ENCODE results near the gene STXBP1.

GRCh38 chr9:127612939-127613582 is 984 bp downstream of the STXBP1 start:
- TF ChIP-seq, protein P1, sequence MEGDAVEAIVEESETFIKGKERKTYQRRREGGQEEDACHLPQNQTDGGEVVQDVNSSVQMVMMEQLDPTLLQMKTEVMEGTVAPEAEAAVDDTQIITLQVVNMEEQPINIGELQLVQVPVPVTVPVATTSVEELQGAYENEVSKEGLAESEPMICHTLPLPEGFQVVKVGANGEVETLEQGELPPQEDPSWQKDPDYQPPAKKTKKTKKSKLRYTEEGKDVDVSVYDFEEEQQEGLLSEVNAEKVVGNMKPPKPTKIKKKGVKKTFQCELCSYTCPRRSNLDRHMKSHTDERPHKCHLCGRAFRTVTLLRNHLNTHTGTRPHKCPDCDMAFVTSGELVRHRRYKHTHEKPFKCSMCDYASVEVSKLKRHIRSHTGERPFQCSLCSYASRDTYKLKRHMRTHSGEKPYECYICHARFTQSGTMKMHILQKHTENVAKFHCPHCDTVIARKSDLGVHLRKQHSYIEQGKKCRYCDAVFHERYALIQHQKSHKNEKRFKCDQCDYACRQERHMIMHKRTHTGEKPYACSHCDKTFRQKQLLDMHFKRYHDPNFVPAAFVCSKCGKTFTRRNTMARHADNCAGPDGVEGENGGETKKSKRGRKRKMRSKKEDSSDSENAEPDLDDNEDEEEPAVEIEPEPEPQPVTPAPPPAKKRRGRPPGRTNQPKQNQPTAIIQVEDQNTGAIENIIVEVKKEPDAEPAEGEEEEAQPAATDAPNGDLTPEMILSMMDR (conservative IDR thresholded peaks at IDR 0.05; ENCODE audit: low read depth in 2 of 2): no peak
- no peak for TF ChIP-seq ZNF462 (CRISPR knock-in tag; IDR thresholded peaks at IDR 0.05)
- TF ChIP-seq EZH2 (IDR thresholded peaks at IDR 0.05; ENCODE audit: low read depth, unreplicated experiment): no peak
- TF ChIP-seq POLR2AphosphoS5 (IDR thresholded peaks at IDR 0.05; ENCODE audit: low read depth): no peak; the same call in 1 of the 2 replicates
- no peak for TF ChIP-seq EZH2phosphoT487 (IDR thresholded peaks at IDR 0.05; ENCODE audit: unreplicated experiment)
- TF ChIP-seq, protein P2, sequence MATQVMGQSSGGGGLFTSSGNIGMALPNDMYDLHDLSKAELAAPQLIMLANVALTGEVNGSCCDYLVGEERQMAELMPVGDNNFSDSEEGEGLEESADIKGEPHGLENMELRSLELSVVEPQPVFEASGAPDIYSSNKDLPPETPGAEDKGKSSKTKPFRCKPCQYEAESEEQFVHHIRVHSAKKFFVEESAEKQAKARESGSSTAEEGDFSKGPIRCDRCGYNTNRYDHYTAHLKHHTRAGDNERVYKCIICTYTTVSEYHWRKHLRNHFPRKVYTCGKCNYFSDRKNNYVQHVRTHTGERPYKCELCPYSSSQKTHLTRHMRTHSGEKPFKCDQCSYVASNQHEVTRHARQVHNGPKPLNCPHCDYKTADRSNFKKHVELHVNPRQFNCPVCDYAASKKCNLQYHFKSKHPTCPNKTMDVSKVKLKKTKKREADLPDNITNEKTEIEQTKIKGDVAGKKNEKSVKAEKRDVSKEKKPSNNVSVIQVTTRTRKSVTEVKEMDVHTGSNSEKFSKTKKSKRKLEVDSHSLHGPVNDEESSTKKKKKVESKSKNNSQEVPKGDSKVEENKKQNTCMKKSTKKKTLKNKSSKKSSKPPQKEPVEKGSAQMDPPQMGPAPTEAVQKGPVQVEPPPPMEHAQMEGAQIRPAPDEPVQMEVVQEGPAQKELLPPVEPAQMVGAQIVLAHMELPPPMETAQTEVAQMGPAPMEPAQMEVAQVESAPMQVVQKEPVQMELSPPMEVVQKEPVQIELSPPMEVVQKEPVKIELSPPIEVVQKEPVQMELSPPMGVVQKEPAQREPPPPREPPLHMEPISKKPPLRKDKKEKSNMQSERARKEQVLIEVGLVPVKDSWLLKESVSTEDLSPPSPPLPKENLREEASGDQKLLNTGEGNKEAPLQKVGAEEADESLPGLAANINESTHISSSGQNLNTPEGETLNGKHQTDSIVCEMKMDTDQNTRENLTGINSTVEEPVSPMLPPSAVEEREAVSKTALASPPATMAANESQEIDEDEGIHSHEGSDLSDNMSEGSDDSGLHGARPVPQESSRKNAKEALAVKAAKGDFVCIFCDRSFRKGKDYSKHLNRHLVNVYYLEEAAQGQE (IDR thresholded peaks at IDR 0.05; ENCODE audit: unreplicated experiment): no peak
- TF ChIP-seq NANOG (IDR thresholded peaks at IDR 0.05; ENCODE audit: borderline replicate concordance): no peak
- no peak for TF ChIP-seq CREB1 (CRISPR knock-in tag; IDR thresholded peaks at IDR 0.05; ENCODE audit: low read depth)

All from GM23338 (cell line).